Measurements from ENCODE around the gene ACTL7B.
"Not testable (repeated sequence)": the region's sequence is repeated elsewhere in the genome, so short reads cannot be mapped to it uniquely, and the experiment has no call there.

ACTL7B gene

GRCh38 chr9:108851138-108851537 is 4.6 kb downstream of the ACTL7B start:
- no peak for DNase-seq (ENCODE audit: extremely low spot score)
- no peak for TF ChIP-seq FOXA1 (IDR thresholded peaks at IDR 0.05)
- TF ChIP-seq FOXK2 (IDR thresholded peaks at IDR 0.05): no peak
- CTCF ChIA-PET: interaction anchor here (0.8 kb wide), 1 partner anchor 332 kb away, joined by 3 read pairs; no protein-coding TSS in a partner anchor
- POLR2A ChIA-PET: no interaction called here

- TF ChIP-seq SP1 (IDR thresholded peaks at IDR 0.05) (no peak), FOXK2 (IDR thresholded peaks at IDR 0.05) (no peak), BHLHE40 (IDR thresholded peaks at IDR 0.05; ENCODE audit: borderline replicate concordance) (no peak), CTBP1 (IDR thresholded peaks at IDR 0.05; ENCODE audit: borderline replicate concordance) (no peak), LEF1 (IDR thresholded peaks at IDR 0.05; ENCODE audit: borderline replicate concordance) (no peak), NFRKB (IDR thresholded peaks at IDR 0.05) (no peak)
- no peak for DNase-seq (ENCODE audit: extremely low spot score)
- ChIA-PET CTCF (no interaction called here), POLR2A (no interaction called here)
Observed at GRCh38 chr9:108850293-108850897, 5.4 kb downstream of the ACTL7B start.

GRCh38 chr9:108848296-108848695 is 7.5 kb downstream of the ACTL7B start:
- POLR2A ChIA-PET; CTCF ChIA-PET; DNase-seq (ENCODE audit: extremely low spot score): not testable (repeated sequence)

- ChIA-PET CTCF (no interaction called here), POLR2A (no interaction called here)
- TF ChIP-seq FOXK2 (IDR thresholded peaks at IDR 0.05): no peak
- no peak for TF ChIP-seq TARDBP (IDR thresholded peaks at IDR 0.05)
- DNase-seq (ENCODE audit: extremely low spot score): no peak
Observed at GRCh38 chr9:108845947-108846346, 9.8 kb downstream of the ACTL7B start.

- ChIA-PET CTCF (no interaction called here), POLR2A (interaction anchor here (1.3 kb wide), 1 partner anchor 15 kb away, joined by 3 read pairs; no protein-coding TSS in a partner anchor)
- TF ChIP-seq HDGF (IDR thresholded peaks at IDR 0.05; ENCODE audit: borderline replicate concordance) (no peak), ZNF384 (IDR thresholded peaks at IDR 0.05) (no peak), LEF1 (IDR thresholded peaks at IDR 0.05; ENCODE audit: borderline replicate concordance) (no peak), ARNT (IDR thresholded peaks at IDR 0.05) (no peak), FOXM1 (IDR thresholded peaks at IDR 0.05; ENCODE audit: borderline replicate concordance) (no peak), CTBP1 (IDR thresholded peaks at IDR 0.05; ENCODE audit: borderline replicate concordance) (no peak), FOXK2 (IDR thresholded peaks at IDR 0.05) (no peak), NFRKB (IDR thresholded peaks at IDR 0.05) (no peak), SUZ12 (IDR thresholded peaks at IDR 0.05) (no peak), L3MBTL2 (conservative IDR thresholded peaks at IDR 0.05) (no peak), BHLHE40 (IDR thresholded peaks at IDR 0.05; ENCODE audit: borderline replicate concordance) (no peak), PKNOX1 (IDR thresholded peaks at IDR 0.05) (no peak), ELF4 (IDR thresholded peaks at IDR 0.05) (no peak), FOXA1 (IDR thresholded peaks at IDR 0.05) (no peak), SP1 (IDR thresholded peaks at IDR 0.05) (no peak), TARDBP (IDR thresholded peaks at IDR 0.05) (no peak)
- no peak for DNase-seq (ENCODE audit: extremely low spot score)
Observed at GRCh38 chr9:108845507-108845906, 10.3 kb downstream of the ACTL7B start.

GRCh38 chr9:108844856-108845255 is 10.9 kb downstream of the ACTL7B start:
- ChIA-PET POLR2A (interaction anchor here (1.3 kb wide), 1 partner anchor 14 kb away, joined by 3 read pairs; no protein-coding TSS in a partner anchor), CTCF (no interaction called here)
- no peak for TF ChIP-seq PKNOX1 (IDR thresholded peaks at IDR 0.05)
- TF ChIP-seq FOXM1 (IDR thresholded peaks at IDR 0.05; ENCODE audit: borderline replicate concordance): no peak
- TF ChIP-seq NFRKB (IDR thresholded peaks at IDR 0.05): no peak
- no peak for TF ChIP-seq FOXK2 (IDR thresholded peaks at IDR 0.05)
- TF ChIP-seq CTBP1 (IDR thresholded peaks at IDR 0.05; ENCODE audit: borderline replicate concordance): no peak
- TF ChIP-seq HDGF (IDR thresholded peaks at IDR 0.05; ENCODE audit: borderline replicate concordance): no peak
- no peak for TF ChIP-seq FOXA1 (IDR thresholded peaks at IDR 0.05)
- no peak for TF ChIP-seq TARDBP (IDR thresholded peaks at IDR 0.05)
- TF ChIP-seq ARNT (IDR thresholded peaks at IDR 0.05): no peak
- no peak for TF ChIP-seq SP1 (IDR thresholded peaks at IDR 0.05)
- no peak for TF ChIP-seq LEF1 (IDR thresholded peaks at IDR 0.05; ENCODE audit: borderline replicate concordance)
- DNase-seq (ENCODE audit: extremely low spot score): no peak

- ChIA-PET CTCF (no interaction called here), POLR2A (interaction anchor here (1.3 kb wide), 1 partner anchor 13 kb away, joined by 3 read pairs; no protein-coding TSS in a partner anchor)
- TF ChIP-seq CTBP1 (IDR thresholded peaks at IDR 0.05; ENCODE audit: borderline replicate concordance) (no peak), ARNT (IDR thresholded peaks at IDR 0.05) (no peak), BHLHE40 (IDR thresholded peaks at IDR 0.05; ENCODE audit: borderline replicate concordance) (no peak)
- no peak for DNase-seq (ENCODE audit: extremely low spot score)
Observed at GRCh38 chr9:108844391-108844790, 11.4 kb downstream of the ACTL7B start.

GRCh38 chr9:108842610-108843295 is 13.0 kb downstream of the ACTL7B start:
- TF ChIP-seq ZNF384 (IDR thresholded peaks at IDR 0.05): no peak
- TF ChIP-seq TARDBP (IDR thresholded peaks at IDR 0.05): no peak
- ChIA-PET CTCF (interaction anchor here (0.7 kb wide), 1 partner anchor 45 kb away, joined by 3 read pairs; no protein-coding TSS in a partner anchor), POLR2A (no interaction called here)
- DNase-seq (ENCODE audit: extremely low spot score): no peak

GRCh38 chr9:108839561-108839960 is 16.2 kb downstream of the ACTL7B start:
- DNase-seq (ENCODE audit: extremely low spot score); CTCF ChIA-PET; POLR2A ChIA-PET: not testable (repeated sequence)

Measured in HEK293T (cell line).